Measurements from ENCODE around the gene HIVEP3.

The HIVEP3 gene

GRCh38 chr1:41608211-41608610 lies 310.5 kb downstream of the HIVEP3 start:
- DNase-seq: no peak

- no peak for DNase-seq
These were observed 310.9 kb downstream of the HIVEP3 start for GRCh38 chr1:41607808-41608207.

- DNase-seq: no peak
These were observed 318.8 kb downstream of the HIVEP3 start for GRCh38 chr1:41599912-41600311.

GRCh38 chr1:41598325-41598724 lies 320.4 kb downstream of the HIVEP3 start:
- DNase-seq: no peak

- no peak for DNase-seq
These were observed 326.1 kb downstream of the HIVEP3 start for GRCh38 chr1:41592451-41593125.

GRCh38 chr1:41591891-41592290 lies 326.8 kb downstream of the HIVEP3 start:
- no peak for DNase-seq

GRCh38 chr1:41590331-41590730 lies 328.4 kb downstream of the HIVEP3 start:
- no peak for DNase-seq

GRCh38 chr1:41589395-41589794 lies 329.3 kb downstream of the HIVEP3 start:
- DNase-seq: no peak

GRCh38 chr1:41588334-41588875 lies 330.3 kb downstream of the HIVEP3 start:
- no peak for DNase-seq

GRCh38 chr1:41587791-41588190 lies 330.9 kb downstream of the HIVEP3 start:
- no peak for DNase-seq

GRCh38 chr1:41586230-41586629 lies 332.5 kb downstream of the HIVEP3 start:
- no peak for DNase-seq

- DNase-seq: no peak
These were observed 334.8 kb downstream of the HIVEP3 start for GRCh38 chr1:41583658-41584547.

GRCh38 chr1:41582851-41583657 lies 335.7 kb downstream of the HIVEP3 start:
- no peak for DNase-seq

- no peak for DNase-seq
These were observed 336.4 kb downstream of the HIVEP3 start for GRCh38 chr1:41582351-41582750.

- DNase-seq: no peak
These were observed 336.8 kb downstream of the HIVEP3 start for GRCh38 chr1:41582004-41582325.

GRCh38 chr1:41581216-41582003 lies 337.3 kb downstream of the HIVEP3 start:
- DNase-seq: no peak

- no peak for DNase-seq
These were observed 338.1 kb downstream of the HIVEP3 start for GRCh38 chr1:41580520-41581172.

GRCh38 chr1:41580021-41580420 lies 338.7 kb downstream of the HIVEP3 start:
- no peak for DNase-seq

GRCh38 chr1:41578712-41579335 lies 339.9 kb downstream of the HIVEP3 start:
- DNase-seq: no peak

- DNase-seq: no peak
These were observed 342.1 kb downstream of the HIVEP3 start for GRCh38 chr1:41576620-41577019.

- no peak for DNase-seq
These were observed 342.5 kb downstream of the HIVEP3 start for GRCh38 chr1:41576206-41576605.

Measured in stimulated activated naive CD4-positive, alpha-beta T cell treated with Interleukin-2 at 50 U/mL for 16 hours (primary cell).